Activated CD8-positive, alpha-beta memory T cell treated with anti-CD3 and anti-CD28 coated beads, Interleukin-2, amount 50 U/mL, for 1 hour (primary cell): ENCODE data around the gene UROS.

Experiments used
- DNase-seq: peaks from one replicate; pipeline ENCODE4 v3.0.0-alpha.2; 2020; ENCODE audit errors: extremely low read depth

UROS gene

DNA sequence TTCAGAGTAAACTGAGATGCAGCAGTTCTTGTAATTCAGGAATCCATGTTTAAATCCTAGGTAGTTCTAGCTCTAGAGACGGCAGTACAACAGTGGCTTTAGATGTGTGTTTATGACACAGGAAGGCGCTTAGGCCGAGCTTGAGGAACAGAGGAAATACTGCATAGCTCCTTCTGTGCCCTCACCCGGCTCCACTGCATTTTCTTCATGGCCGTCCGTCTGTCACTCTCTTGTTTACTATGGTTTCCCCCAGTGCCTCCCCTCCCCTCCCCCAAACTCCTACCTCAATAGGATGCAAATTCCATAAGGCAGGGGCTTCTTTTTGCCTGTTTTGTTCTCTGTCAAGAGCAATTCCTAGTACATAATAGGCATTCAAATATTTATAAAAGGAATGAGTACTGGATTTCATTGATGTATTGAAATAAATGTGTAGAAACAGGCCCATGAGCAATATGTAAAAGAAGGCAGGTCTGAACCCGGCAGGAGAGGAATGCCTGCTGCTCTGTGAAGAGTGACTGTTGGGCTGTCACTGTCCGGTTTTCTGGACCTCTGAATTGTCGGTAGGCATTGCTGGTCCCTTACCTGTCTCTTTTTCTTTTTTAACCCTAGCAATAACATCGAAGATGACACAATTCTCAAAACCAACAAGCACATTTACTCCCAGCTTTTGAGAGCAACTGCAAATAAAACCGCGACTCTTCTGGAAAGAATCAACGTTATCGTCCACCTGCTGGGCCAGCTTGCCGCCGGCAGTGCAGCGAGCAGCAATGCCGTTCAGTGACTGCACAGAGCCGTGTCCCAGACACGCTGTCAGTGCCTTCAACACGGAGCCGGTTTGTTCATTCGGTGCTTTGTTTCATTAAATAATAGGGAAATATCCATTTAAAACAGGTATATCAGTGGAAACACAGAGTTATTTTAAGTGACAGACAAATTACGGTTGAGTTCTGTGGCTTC lies 60.1 kb downstream of the UROS start:
- DNase-seq: no peak

- no peak for DNase-seq
These were observed 61.1 kb downstream of the UROS start for GRCh38 chr10:125761961-125762360.

- DNase-seq: no peak
These were observed 65.3 kb downstream of the UROS start for GRCh38 chr10:125757742-125758141.

- DNase-seq: no peak
These were observed 66.1 kb downstream of the UROS start for GRCh38 chr10:125756853-125757487.

- DNase-seq: no peak
These were observed 66.9 kb downstream of the UROS start for GRCh38 chr10:125756196-125756595.

DNA sequence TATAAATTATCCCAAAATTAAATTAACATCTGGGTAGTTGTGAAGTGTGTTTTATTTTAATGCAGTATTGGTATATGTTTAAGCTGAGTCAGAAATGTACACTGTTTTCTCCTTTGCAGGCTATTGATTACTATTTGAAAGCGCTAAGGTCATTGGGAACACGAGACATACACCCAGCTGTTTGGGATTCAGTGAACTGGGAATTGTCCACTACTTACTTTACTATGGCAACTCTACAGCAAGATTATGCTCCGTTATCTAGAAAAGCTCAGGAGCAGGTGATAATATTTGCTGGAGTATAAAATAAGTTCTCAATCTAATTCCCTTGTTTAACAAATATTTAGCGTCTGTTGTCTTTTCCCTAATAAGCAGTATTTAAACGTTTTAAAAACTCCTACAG lies 75.6 kb downstream of the UROS start:
- no peak for DNase-seq

GRCh38 chr10:125744909-125745308 lies 78.1 kb downstream of the UROS start:
- no peak for DNase-seq

GRCh38 chr10:125742465-125742864 lies 80.6 kb downstream of the UROS start:
- DNase-seq: no peak

GRCh38 chr10:125739994-125740679 lies 82.9 kb downstream of the UROS start:
- DNase-seq: no peak
